Adrenal gland (tissue), 5 donors: ENCODE results near the gene MCOLN1.

Experiments
- POLR2A ChIP-seq, 2 donors: fragments of 450-650 bp; IDR thresholded peaks; one replicate each; pipeline ENCODE4 v1.6.1; 2017; ENCODE audit warnings: antibody characterized with exemption in 2 of 2, mild to moderate bottlenecking in 2 of 2, moderate library complexity in 1 of 2
- TF ChIP-seq, protein P1 (sequence below), 6 experiments: fragments of 450-650 bp in 4 of 6; fragments of 200-600 bp in 2 of 6; sonication (generic) in 1 of 6; IDR thresholded peaks; 1 replicate in 5 of 6; 2 replicates in 1 of 6; pipeline versions ENCODE4 v1.5.1 to v1.8.0; 2016 to 2021; ENCODE audit warnings: antibody characterized with exemption in 6 of 6, mild to moderate bottlenecking in 2 of 6, moderate library complexity in 1 of 6
- donor health status: DM: no; HTN: no; CAD: no.

DNA sequence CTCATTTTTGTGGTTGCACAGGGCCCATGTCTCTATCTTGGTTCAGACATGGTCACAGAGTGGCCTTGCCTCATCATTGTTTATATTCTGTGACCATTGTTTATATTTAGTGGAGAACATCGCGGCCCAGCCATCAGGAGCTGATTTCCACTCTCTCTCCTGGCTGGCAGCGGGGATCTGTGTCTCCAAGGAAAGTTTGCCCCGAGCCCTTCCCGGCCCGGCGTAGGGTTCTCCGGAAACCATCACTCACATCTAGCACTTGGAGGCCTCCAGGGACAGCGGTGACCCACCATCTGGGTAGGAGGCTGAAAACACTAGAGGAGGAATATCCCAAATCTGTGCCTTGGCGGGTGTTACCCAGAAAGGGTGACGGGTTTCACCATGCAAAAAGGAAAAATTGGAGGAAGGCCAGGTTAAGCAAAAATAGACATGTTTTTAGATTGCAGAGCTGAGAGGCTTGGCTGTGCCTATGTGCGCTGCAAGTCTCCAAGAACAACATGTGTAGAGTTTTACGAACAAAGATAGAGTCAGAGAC lies 7.2 kb upstream of the MCOLN1 start:
- TF ChIP-seq, protein P1, sequence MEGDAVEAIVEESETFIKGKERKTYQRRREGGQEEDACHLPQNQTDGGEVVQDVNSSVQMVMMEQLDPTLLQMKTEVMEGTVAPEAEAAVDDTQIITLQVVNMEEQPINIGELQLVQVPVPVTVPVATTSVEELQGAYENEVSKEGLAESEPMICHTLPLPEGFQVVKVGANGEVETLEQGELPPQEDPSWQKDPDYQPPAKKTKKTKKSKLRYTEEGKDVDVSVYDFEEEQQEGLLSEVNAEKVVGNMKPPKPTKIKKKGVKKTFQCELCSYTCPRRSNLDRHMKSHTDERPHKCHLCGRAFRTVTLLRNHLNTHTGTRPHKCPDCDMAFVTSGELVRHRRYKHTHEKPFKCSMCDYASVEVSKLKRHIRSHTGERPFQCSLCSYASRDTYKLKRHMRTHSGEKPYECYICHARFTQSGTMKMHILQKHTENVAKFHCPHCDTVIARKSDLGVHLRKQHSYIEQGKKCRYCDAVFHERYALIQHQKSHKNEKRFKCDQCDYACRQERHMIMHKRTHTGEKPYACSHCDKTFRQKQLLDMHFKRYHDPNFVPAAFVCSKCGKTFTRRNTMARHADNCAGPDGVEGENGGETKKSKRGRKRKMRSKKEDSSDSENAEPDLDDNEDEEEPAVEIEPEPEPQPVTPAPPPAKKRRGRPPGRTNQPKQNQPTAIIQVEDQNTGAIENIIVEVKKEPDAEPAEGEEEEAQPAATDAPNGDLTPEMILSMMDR (IDR thresholded peaks at IDR 0.05), result no peak
- TF ChIP-seq POLR2A (IDR thresholded peaks at IDR 0.05), result no peak
